ENCODE measurements around the gene HEXD. TPM values are rescaled to one million over a fixed set of nuclear protein-coding genes. Genes with fewer than 3 reads are reported as not detected.
"Not testable (repeated sequence)": the region's sequence is repeated elsewhere in the genome, so short reads cannot be mapped to it uniquely, and the experiment has no call there.

Gene HEXD
- total and polyA plus RNA-seq, 4 donors: 5.6 to 19.9 (median 12.2) TPM

DNA sequence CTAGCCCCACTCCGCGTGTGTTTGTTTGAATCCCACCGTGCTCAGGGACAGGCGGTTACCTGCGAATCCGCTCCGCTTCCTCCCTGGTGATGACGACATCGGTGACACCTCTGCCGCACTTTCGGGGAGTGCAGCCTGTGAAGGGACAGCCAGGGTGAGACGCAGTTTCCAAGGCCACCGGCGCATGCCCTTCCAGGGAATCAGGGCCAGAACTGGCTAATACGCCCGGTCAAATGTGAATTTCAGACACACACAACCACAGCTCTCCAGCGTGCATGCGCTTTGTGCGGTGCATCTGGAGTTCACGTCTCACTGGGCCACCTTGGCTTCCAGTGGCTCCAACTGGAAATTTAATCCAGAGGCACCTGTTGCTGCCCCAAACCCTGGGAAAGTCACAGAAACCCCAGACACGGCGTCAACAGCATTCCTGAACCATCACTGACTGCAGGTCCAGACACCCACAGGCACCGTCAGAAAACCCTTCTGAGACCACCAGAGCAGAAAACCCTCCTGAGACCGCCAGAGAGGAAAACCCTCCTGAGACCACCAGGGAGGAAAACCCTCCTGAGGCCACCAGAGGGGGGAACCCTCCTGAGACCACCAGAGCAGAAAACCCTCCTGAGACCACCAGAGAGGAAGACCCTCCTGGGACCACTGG lies 6.6 kb upstream of the HEXD start:
- no peaks in the 10 kb centered on the region for H3K9me3 ChIP-seq (ENCODE audit: control insufficient read depth in 4 of 4, low read length in 3 of 4)
- TF ChIP-seq, protein P1, sequence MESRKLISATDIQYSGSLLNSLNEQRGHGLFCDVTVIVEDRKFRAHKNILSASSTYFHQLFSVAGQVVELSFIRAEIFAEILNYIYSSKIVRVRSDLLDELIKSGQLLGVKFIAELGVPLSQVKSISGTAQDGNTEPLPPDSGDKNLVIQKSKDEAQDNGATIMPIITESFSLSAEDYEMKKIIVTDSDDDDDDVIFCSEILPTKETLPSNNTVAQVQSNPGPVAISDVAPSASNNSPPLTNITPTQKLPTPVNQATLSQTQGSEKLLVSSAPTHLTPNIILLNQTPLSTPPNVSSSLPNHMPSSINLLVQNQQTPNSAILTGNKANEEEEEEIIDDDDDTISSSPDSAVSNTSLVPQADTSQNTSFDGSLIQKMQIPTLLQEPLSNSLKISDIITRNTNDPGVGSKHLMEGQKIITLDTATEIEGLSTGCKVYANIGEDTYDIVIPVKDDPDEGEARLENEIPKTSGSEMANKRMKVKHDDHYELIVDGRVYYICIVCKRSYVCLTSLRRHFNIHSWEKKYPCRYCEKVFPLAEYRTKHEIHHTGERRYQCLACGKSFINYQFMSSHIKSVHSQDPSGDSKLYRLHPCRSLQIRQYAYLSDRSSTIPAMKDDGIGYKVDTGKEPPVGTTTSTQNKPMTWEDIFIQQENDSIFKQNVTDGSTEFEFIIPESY (IDR thresholded peaks at IDR 0.05): no peak
- TF ChIP-seq, protein P2, sequence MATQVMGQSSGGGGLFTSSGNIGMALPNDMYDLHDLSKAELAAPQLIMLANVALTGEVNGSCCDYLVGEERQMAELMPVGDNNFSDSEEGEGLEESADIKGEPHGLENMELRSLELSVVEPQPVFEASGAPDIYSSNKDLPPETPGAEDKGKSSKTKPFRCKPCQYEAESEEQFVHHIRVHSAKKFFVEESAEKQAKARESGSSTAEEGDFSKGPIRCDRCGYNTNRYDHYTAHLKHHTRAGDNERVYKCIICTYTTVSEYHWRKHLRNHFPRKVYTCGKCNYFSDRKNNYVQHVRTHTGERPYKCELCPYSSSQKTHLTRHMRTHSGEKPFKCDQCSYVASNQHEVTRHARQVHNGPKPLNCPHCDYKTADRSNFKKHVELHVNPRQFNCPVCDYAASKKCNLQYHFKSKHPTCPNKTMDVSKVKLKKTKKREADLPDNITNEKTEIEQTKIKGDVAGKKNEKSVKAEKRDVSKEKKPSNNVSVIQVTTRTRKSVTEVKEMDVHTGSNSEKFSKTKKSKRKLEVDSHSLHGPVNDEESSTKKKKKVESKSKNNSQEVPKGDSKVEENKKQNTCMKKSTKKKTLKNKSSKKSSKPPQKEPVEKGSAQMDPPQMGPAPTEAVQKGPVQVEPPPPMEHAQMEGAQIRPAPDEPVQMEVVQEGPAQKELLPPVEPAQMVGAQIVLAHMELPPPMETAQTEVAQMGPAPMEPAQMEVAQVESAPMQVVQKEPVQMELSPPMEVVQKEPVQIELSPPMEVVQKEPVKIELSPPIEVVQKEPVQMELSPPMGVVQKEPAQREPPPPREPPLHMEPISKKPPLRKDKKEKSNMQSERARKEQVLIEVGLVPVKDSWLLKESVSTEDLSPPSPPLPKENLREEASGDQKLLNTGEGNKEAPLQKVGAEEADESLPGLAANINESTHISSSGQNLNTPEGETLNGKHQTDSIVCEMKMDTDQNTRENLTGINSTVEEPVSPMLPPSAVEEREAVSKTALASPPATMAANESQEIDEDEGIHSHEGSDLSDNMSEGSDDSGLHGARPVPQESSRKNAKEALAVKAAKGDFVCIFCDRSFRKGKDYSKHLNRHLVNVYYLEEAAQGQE (IDR thresholded peaks at IDR 0.05): no peak
- TF ChIP-seq GABPA (IDR thresholded peaks at IDR 0.05 in 1 of 2, conservative IDR thresholded peaks at IDR 0.05 in 1 of 2): no peak
- TF ChIP-seq JUND (IDR thresholded peaks at IDR 0.05): no peak
- TF ChIP-seq EGR1 (IDR thresholded peaks at IDR 0.05; ENCODE audit: low read depth in 2 of 2): no peak
- TF ChIP-seq, protein P3, sequence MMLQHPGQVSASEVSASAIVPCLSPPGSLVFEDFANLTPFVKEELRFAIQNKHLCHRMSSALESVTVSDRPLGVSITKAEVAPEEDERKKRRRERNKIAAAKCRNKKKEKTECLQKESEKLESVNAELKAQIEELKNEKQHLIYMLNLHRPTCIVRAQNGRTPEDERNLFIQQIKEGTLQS (IDR thresholded peaks at IDR 0.05): no peak
- TF ChIP-seq FOXA2 (IDR thresholded peaks at IDR 0.05): no peak
- TF ChIP-seq HNF4G (IDR thresholded peaks at IDR 0.05): no peak
- TF ChIP-seq, protein P4, sequence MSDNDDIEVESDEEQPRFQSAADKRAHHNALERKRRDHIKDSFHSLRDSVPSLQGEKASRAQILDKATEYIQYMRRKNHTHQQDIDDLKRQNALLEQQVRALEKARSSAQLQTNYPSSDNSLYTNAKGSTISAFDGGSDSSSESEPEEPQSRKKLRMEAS (IDR thresholded peaks at IDR 0.05): no peak
- TF ChIP-seq RXRA (IDR thresholded peaks at IDR 0.05): no peak
- TF ChIP-seq HNF4A (conservative IDR thresholded peaks at IDR 0.05): no peak
- TF ChIP-seq NR2F2 (IDR thresholded peaks at IDR 0.05): no peak
- TF ChIP-seq SP1 (IDR thresholded peaks at IDR 0.05): no peak
- TF ChIP-seq FOXA1 (IDR thresholded peaks at IDR 0.05): no peak
- TF ChIP-seq RAD21 (IDR thresholded peaks at IDR 0.05): no peak
- TF ChIP-seq, protein P5, sequence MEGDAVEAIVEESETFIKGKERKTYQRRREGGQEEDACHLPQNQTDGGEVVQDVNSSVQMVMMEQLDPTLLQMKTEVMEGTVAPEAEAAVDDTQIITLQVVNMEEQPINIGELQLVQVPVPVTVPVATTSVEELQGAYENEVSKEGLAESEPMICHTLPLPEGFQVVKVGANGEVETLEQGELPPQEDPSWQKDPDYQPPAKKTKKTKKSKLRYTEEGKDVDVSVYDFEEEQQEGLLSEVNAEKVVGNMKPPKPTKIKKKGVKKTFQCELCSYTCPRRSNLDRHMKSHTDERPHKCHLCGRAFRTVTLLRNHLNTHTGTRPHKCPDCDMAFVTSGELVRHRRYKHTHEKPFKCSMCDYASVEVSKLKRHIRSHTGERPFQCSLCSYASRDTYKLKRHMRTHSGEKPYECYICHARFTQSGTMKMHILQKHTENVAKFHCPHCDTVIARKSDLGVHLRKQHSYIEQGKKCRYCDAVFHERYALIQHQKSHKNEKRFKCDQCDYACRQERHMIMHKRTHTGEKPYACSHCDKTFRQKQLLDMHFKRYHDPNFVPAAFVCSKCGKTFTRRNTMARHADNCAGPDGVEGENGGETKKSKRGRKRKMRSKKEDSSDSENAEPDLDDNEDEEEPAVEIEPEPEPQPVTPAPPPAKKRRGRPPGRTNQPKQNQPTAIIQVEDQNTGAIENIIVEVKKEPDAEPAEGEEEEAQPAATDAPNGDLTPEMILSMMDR (IDR thresholded peaks at IDR 0.05; ENCODE audit: low read depth, low read length, missing input control): no peak
- no peak for TF ChIP-seq TAF1 (conservative IDR thresholded peaks at IDR 0.05)
- no peak for TF ChIP-seq YY1 (IDR thresholded peaks at IDR 0.05)
- no peak overlapping the region for H3K4me3 ChIP-seq (ENCODE audit: low read depth in 1 of 3, low read length in 3 of 3)
- no peaks in the 10 kb centered on the region for H3K27me3 ChIP-seq (ENCODE audit: control insufficient read depth in 4 of 4, insufficient read depth in 4 of 4, low read length in 3 of 4)
- peaks cover 0 to 2% (median 0%) of the 10 kb centered on the region in 4 donors for H3K36me3 ChIP-seq (ENCODE audit: control insufficient read depth in 4 of 4, insufficient read depth in 3 of 4, low read depth in 1 of 4, low read length in 3 of 4)
- DNase-seq (ENCODE audit: low spot score): no peak
- H3K4me1 ChIP-seq (ENCODE audit: control insufficient read depth in 4 of 4, insufficient read depth in 4 of 4, low read length in 3 of 4): peaks cover 2 to 18% (median 12%) of the 10 kb centered on the region in 4 donors
- H3K9ac ChIP-seq (ENCODE audit: low read depth in 1 of 2, low read length in 2 of 2): no peak overlapping the region
- WGBS: 96% methylated on average over 24 of the region's 24 CpGs
- no peak overlapping the region for H3K27ac ChIP-seq (ENCODE audit: low read depth in 1 of 2, low read length in 2 of 2)

DNA sequence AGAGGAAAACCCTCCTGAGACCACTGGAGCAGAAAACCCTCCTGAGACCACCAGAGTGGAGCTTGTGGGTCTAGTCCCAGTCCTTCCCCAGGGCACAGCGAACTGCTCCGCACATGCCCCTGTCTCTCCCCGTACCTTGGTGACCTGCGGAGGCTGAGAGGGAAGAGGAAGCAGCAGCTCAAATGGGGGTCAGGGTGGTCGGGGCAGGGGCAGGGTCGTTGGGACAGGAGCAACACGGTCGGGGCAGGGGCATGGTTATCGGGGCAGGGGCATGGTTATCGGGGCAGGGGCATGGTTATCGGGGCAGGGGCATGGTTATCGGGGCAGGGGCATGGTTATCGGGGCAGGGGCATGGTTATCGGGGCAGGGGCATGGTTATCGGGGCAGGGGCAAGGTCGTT lies 6.1 kb upstream of the HEXD start:
- DNase-seq (ENCODE audit: low spot score); H3K36me3 ChIP-seq (ENCODE audit: control insufficient read depth in 4 of 4, insufficient read depth in 3 of 4, low read depth in 1 of 4, low read length in 3 of 4): not testable (repeated sequence)

More for the DNA sequence above, 6.1 kb upstream of the HEXD start:
- not testable (repeated sequence) for H3K9ac ChIP-seq (ENCODE audit: low read depth in 1 of 2, low read length in 2 of 2); H3K27me3 ChIP-seq (ENCODE audit: control insufficient read depth in 4 of 4, insufficient read depth in 4 of 4, low read length in 3 of 4); H3K9me3 ChIP-seq (ENCODE audit: control insufficient read depth in 4 of 4, low read length in 3 of 4); H3K4me3 ChIP-seq (ENCODE audit: low read depth in 1 of 3, low read length in 3 of 3); H3K27ac ChIP-seq (ENCODE audit: low read depth in 1 of 2, low read length in 2 of 2)
- peaks cover 2 to 18% (median 12%) of the 10 kb centered on the region in 4 donors for H3K4me1 ChIP-seq (ENCODE audit: control insufficient read depth in 4 of 4, insufficient read depth in 4 of 4, low read length in 3 of 4)
- 79% methylated on average over 16 of the region's 16 CpGs for WGBS

Measured in liver (tissue), 9 donors.